K562 (cell line): ENCODE data around the gene DYSF. TPM values are rescaled to one million over a fixed set of nuclear protein-coding genes. Genes with fewer than 3 reads are reported as not detected.

Source experiments
- ATAC-seq: fragments of 200-7000 bp; cut with Tn5 transposase; 3 replicates; pipeline ENCODE4 v1.9.1; 2020; ENCODE audit warnings: moderate library complexity
- BruUV-seq: library from RNA; stranded (reverse); fragments of 400-500 nt; replicated peaks from 2 replicates; lab custom pipeline; 2021; lab: Mats Ljungman, UMichigan
- CTCF ChIA-PET: fragments of 300-600 bp; formaldehyde crosslinking; extraction: SDS; loops from one replicate; lab custom pipeline; 2021; ENCODE audit warnings: low intra/inter-chr PET ratio; lab: Yijun Ruan, JAX
- POLR2A ChIA-PET: fragments of 300-600, 350-650 bp; sonication (Branson Sonifier 250); formaldehyde crosslinking; extraction: SDS; loops from one replicate; lab custom pipeline; 2021; ENCODE audit warnings: antibody characterized with exemption, inconsistent platforms; lab: Yijun Ruan, JAX
- DNase-seq, 4 experiments: peaks; one replicate each; pipeline versions ENCODE4 v3.0.0 to v3.0.0-alpha.2; 2011 to 2018; ENCODE audit warnings: low spot score in 3 of 4, mixed read lengths in 3 of 4; ENCODE audit errors: extremely low read depth in 1 of 4
- FAIRE-seq: peaks from 2 replicates; lab custom pipeline; 2011; peaks lifted over from hg19 to GRCh38; lab: Jason Lieb, UNC
- H2AFZ ChIP-seq: 2 replicates; pipeline ENCODE4 v1.6.0; 2011; ENCODE audit warnings: low read depth, low read length, control low read depth, inconsistent platforms
- H3K27ac ChIP-seq: fragments of 200-600 bp; 3 replicates; pipeline ENCODE4 v1.8.0; 2011; ENCODE audit warnings: low read depth, mild to moderate bottlenecking, control low read depth, inconsistent platforms, low read length, moderate library complexity, mixed read lengths; ENCODE audit errors: extremely low read depth
- H3K27me3 ChIP-seq, 2 experiments: fragments of 300-600 bp in 1 of 2; 2 replicates in 1 of 2; 3 replicates in 1 of 2; pipeline versions ENCODE4 v1.6.0 to v1.8.0; 2011; ENCODE audit warnings: inconsistent platforms in 2 of 2, low read length in 2 of 2, mild to moderate bottlenecking in 1 of 2, mixed read lengths in 1 of 2, moderate library complexity in 1 of 2; ENCODE audit not compliant: control insufficient read depth in 2 of 2, insufficient read depth in 2 of 2
- H3K36me3 ChIP-seq: fragments of 300-600 bp; 3 replicates; pipeline ENCODE4 v1.8.0; 2011; ENCODE audit warnings: mild to moderate bottlenecking, low read length, inconsistent platforms; ENCODE audit not compliant: control insufficient read depth, insufficient read depth
- H3K4me1 ChIP-seq, 2 experiments: fragments of 200-600 bp in 1 of 2; replicated peaks in 1 of 2; 2 replicates in 1 of 2; 3 replicates in 1 of 2; pipeline versions ENCODE4 v1.5.1 to v1.8.0; 2011; ENCODE audit warnings: inconsistent platforms in 2 of 2, low read length in 2 of 2, mild to moderate bottlenecking in 1 of 2, mixed read lengths in 1 of 2, moderate library complexity in 1 of 2; ENCODE audit not compliant: control insufficient read depth in 2 of 2, insufficient read depth in 2 of 2
- H3K4me2 ChIP-seq: 2 replicates; pipeline ENCODE4 v1.6.1; 2011; ENCODE audit warnings: low read length, control low read depth, inconsistent platforms, mixed read lengths; ENCODE audit not compliant: insufficient read depth
- H3K4me3 ChIP-seq: fragments of 200-600 bp; sonication (generic), shearing (Covaris generic); 2 replicates; pipeline ENCODE4 v1.5.1; 2016; ENCODE audit warnings: control low read depth, inconsistent platforms
- H3K79me2 ChIP-seq: fragments of 200-600 bp; 3 replicates; pipeline ENCODE4 v1.8.0; 2011; ENCODE audit warnings: low read length, inconsistent platforms; ENCODE audit not compliant: control insufficient read depth, insufficient read depth
- H3K9ac ChIP-seq, 2 experiments: 2 replicates each; pipeline versions ENCODE4 v1.6.0 to v1.6.1; 2011; ENCODE audit warnings: low read depth in 2 of 2, low read length in 2 of 2, control low read depth in 1 of 2, inconsistent platforms in 1 of 2, mild to moderate bottlenecking in 1 of 2, mixed read lengths in 1 of 2; ENCODE audit not compliant: insufficient read depth in 1 of 2
- H3K9me1 ChIP-seq: one replicate; pipeline ENCODE4 v1.6.0; 2011; ENCODE audit warnings: inconsistent platforms, mild to moderate bottlenecking, low read length, moderate library complexity; ENCODE audit not compliant: control insufficient read depth, insufficient read depth
- H3K9me3 ChIP-seq: replicated peaks from 2 replicates; pipeline ENCODE4 v1.5.1; 2011; ENCODE audit warnings: low read depth, low read length, inconsistent platforms; ENCODE audit not compliant: control insufficient read depth, insufficient read depth
- H4K20me1 ChIP-seq: replicated peaks from 2 replicates; pipeline ENCODE4 v1.6.1; 2011; ENCODE audit warnings: low read length, inconsistent platforms, mixed read lengths; ENCODE audit not compliant: control insufficient read depth, insufficient read depth
- ERF ChIP-seq: fragments of 450-650 bp; formaldehyde crosslinking; IDR thresholded peaks from 2 replicates; pipeline ENCODE4 v1.4.0; 2020; ENCODE audit warnings: mild to moderate bottlenecking, mixed read lengths
- FOSL1 ChIP-seq: fragments of 200-800 bp; sonication (Bioruptor generic); conservative IDR thresholded peaks from 2 replicates; pipeline ENCODE4 v1.6.1; 2016; ENCODE audit warnings: missing genetic modification characterization, missing compliant biosample characterization
- NR1H2 ChIP-seq: sonication (generic); formaldehyde crosslinking; IDR thresholded peaks from 2 replicates; pipeline ENCODE4 v1.4.0; 2020; ENCODE audit warnings: mild to moderate bottlenecking, missing genetic modification reagents
- RBFOX2 ChIP-seq: fragments of 200-400 bp; formaldehyde crosslinking; IDR thresholded peaks from 2 replicates; pipeline ENCODE4 v1.6.1; 2017; ENCODE audit warnings: low read depth, mild to moderate bottlenecking, low read length, moderate library complexity
- RBM25 ChIP-seq: fragments of 200-400 bp; formaldehyde crosslinking; IDR thresholded peaks from 2 replicates; pipeline ENCODE4 v1.6.1; 2018; ENCODE audit warnings: low read length, low read depth, moderate library complexity; ENCODE audit not compliant: severe bottlenecking
- TEAD4 ChIP-seq, 2 experiments: sonication (generic) in 1 of 2; formaldehyde crosslinking in 1 of 2; IDR thresholded peaks; 2 replicates each; pipeline versions ENCODE4 v1.6.1 to v1.8.0; 2012 to 2022; ENCODE audit warnings: borderline replicate concordance in 1 of 2, inconsistent platforms in 1 of 2, low read length in 1 of 2, mild to moderate bottlenecking in 1 of 2, missing genetic modification reagents in 1 of 2
- TRIM24 ChIP-seq, 2 experiments: fragments of 450-650 bp; IDR thresholded peaks; 2 replicates each; pipeline ENCODE4 v1.6.1; 2016
- ZBTB8A ChIP-seq: fragments of 450-650 bp; IDR thresholded peaks from 2 replicates; pipeline ENCODE4 v1.6.1; 2018; ENCODE audit warnings: mild to moderate bottlenecking, moderate library complexity; ENCODE audit not compliant: partially characterized antibody
- ZFP36 ChIP-seq: fragments of 150-350 bp; IDR thresholded peaks from 2 replicates; pipeline ENCODE4 v1.6.1; 2018; ENCODE audit warnings: low read length, low read depth; ENCODE audit not compliant: partially characterized antibody
- WGBS: fragments of 100-300 bp; shearing (Covaris generic); methylation state at CpG from one replicate; pipeline ENCODE4 v1.1.6; 2016; ENCODE audit warnings: low coverage, mixed read lengths; ENCODE audit not compliant: insufficient coverage; ENCODE audit errors: missing lambda C conversion rate; 5-methylcytosine and 5-hydroxymethylcytosine counted together
- in situ Hi-C: fragments of 300-500 bp; cut with MboI; formaldehyde crosslinking; loops from 4 replicates; pipeline ENCODE4 v1.15.0; 2018; ENCODE audit warnings: inconsistent platforms, mixed read lengths
- intact Hi-C: fragments of 100-400 bp; cut with micrococcal nuclease; formaldehyde crosslinking; loops from 2 replicates; pipeline ENCODE4 v1.14.2; 2022
- polyA plus RNA-seq, 8 experiments: library from polyadenylated mRNA; depleted of rRNA in 4 of 8; stranded (reverse) in 5 of 8; unstranded in 3 of 8; fragments of >200 nt; fragmentation: Nextera tagmentation in 2 of 8; fragmentation: Illumina TruSeq in 1 of 8; extraction: Ambion mirVana in 2 of 8; extraction: Trizol in 1 of 8; gene quantifications; 2 replicates each; pipeline versions ENCODE4 v1.2.1 to v1.2.3, GENCODE V29; 2011 to 2014; ENCODE audit warnings: inconsistent platforms in 1 of 8, missing spikeins in 1 of 8
- total RNA-seq, 7 experiments: library from RNA; depleted of rRNA in 6 of 7; stranded (reverse); fragments of >200 nt in 6 of 7; fragmentation: Illumina TruSeq in 2 of 7; extraction: Trizol in 2 of 7; gene quantifications; 2 replicates each; pipeline versions ENCODE4 v1.2.1 to v1.2.3, GENCODE V29; 2011 to 2021; ENCODE audit warnings: low replicate concordance in 1 of 7
- TF ChIP-seq, protein P1 (sequence below): sonication (generic); formaldehyde crosslinking; IDR thresholded peaks from 2 replicates; pipeline ENCODE4 v1.8.1; 2023; ENCODE audit warnings: mild to moderate bottlenecking, missing genetic modification reagents, moderate library complexity

Gene DYSF
- total and polyA plus RNA-seq, 9 of the 15 experiments (the other 6 are each of a cell fraction or from before 2014, with no cell fraction given) = 0.01 to 0.80 (median 0.29) TPM

DNA sequence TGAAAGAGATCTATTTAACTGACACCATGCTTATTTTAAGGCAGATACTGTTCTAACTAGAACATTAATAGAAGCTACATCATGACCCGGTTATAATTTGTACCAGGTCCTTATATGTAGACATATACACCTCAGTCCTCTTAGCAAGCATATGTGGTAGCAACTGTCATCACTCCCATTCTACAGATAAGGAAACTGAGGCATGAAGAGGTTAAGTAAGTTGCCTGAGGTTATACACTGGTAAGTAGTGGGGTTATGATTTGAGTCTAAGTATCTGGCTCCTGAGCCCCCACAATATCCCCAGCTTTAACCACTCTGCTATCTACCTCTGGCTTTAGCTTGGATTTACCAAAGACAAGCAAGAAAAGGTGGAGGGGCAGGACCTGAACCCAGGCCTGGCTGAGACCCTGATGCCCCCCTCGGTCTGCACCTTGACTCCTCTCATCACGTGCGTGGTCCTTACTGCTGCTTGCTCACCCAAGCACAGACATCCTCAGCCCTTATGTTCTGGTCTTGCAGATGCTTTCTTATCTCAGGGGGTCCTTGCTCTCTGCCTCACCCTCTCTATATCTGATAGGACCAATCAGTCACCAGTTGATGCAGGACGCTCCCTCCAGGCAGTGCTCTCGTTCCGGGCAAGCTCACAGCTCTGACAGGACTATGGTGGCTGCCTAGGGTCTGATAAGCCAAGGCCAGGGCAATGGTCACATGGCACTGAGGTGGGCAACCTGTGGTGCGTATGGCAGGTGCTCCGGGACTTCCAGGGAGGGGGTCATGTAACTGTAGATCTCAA is 4.0 kb downstream of the DYSF start (continued):
- TF ChIP-seq, protein P1, sequence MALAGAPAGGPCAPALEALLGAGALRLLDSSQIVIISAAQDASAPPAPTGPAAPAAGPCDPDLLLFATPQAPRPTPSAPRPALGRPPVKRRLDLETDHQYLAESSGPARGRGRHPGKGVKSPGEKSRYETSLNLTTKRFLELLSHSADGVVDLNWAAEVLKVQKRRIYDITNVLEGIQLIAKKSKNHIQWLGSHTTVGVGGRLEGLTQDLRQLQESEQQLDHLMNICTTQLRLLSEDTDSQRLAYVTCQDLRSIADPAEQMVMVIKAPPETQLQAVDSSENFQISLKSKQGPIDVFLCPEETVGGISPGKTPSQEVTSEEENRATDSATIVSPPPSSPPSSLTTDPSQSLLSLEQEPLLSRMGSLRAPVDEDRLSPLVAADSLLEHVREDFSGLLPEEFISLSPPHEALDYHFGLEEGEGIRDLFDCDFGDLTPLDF (CRISPR knock-in tag) = no peak
- TF ChIP-seq TRIM24 (IDR thresholded peaks at IDR 0.05) (no peak), NR1H2 (no peak), TEAD4 (IDR thresholded peaks at IDR 0.05; ENCODE audit: low read length) (no peak; the same call in 1 of the 2 replicates), TEAD4 (CRISPR knock-in tag; IDR thresholded peaks at IDR 0.05; ENCODE audit: borderline replicate concordance) (no peak), ERF (no peak), RBFOX2 (no peak)

DNA sequence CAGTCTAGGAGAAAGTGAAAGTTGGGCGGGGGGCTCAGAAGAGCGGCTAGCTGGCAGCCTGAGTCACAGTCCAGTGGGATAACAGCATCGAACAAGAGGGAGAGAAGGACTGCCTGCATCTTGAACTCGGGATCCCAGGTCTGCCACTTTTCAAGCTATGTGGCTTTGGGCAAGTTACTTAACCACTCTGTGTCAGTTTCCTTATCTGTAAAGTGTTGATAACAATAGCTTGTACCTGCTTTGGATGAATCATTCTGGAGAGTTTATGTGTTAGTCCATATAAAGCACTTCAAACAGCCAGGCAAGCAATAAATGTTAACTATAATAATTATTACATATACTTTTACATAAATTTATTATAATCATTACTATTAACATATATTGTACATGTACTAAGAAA is 4.6 kb downstream of the DYSF start:
- no peaks in the 10 kb centered on the region for H3K79me2 ChIP-seq
- ATAC-seq (no peak), DNase-seq (no peak), FAIRE-seq (peak; percentile 59)
- no peaks in the 10 kb centered on the region; the same call in 1 of the 2 replicates for H4K20me1 ChIP-seq
- POLR2A ChIA-PET = interaction anchor here (0.6 to 1.2 kb wide), 2 partner anchors 10 to 164 kb away, joined by 3 to 5 read pairs; no protein-coding TSS in a partner anchor
- H3K36me3 ChIP-seq = no peaks in the 10 kb centered on the region
- 37% methylated on average over 4 of the region's 4 CpGs for WGBS
- H3K9me3 ChIP-seq = no peaks in the 10 kb centered on the region
- peak overlapping the region; percentile 19; the same call in 1 of the 2 replicates for H3K4me2 ChIP-seq
- TF ChIP-seq FOSL1 (0 out of 2 replicates have a peak, but pooled peaks have one; percentile 32), RBM25 (peak; percentile 47), ZBTB8A (no peak), ZFP36 (peak; percentile 63)
- intact Hi-C loops = no loop called here
- no TSS peak for BruUV-seq
- no peaks in the 10 kb centered on the region for H3K27me3 ChIP-seq
- in situ Hi-C loops = no loop called here
- H3K9ac ChIP-seq = peak overlapping the region in 1 of 2 experiments; percentile 61; a peak in 1 of 4 replicates
- H2AFZ ChIP-seq = no peak overlapping the region
- CTCF ChIA-PET = no interaction called here
- peaks cover 23 to 29% of the 10 kb centered on the region in 2 experiments for H3K4me1 ChIP-seq
- H3K4me3 ChIP-seq = no peak overlapping the region
- no peak overlapping the region for H3K27ac ChIP-seq
- no peaks in the 10 kb centered on the region for H3K9me1 ChIP-seq
